Common myeloid progenitor, CD34-positive (primary cell): ENCODE results near the gene RAPGEF2.

Experiments used
- CTCF ChIA-PET: fragments of 350-600 bp; sonication (Branson Sonifier 250); formaldehyde crosslinking; loops from one replicate; lab custom pipeline; 2021; ENCODE audit warnings: antibody characterized with exemption; lab: Charles Lee
- POLR2A ChIA-PET: fragments of 350-600 bp; sonication (Branson Sonifier 250); formaldehyde crosslinking; loops from one replicate; lab custom pipeline; 2021; ENCODE audit warnings: antibody characterized with exemption; lab: Charles Lee
- DNase-seq, 3 donors: peaks; one replicate each; pipeline versions ENCODE4 v3.0.0 to v3.0.0-alpha.2; 2013
- H3K27ac ChIP-seq, 2 experiments: 1 replicate in 1 of 2; 2 replicates in 1 of 2; pipeline ENCODE4 v1.7.0; 2013; ENCODE audit warnings: inconsistent platforms in 2 of 2, low read length in 2 of 2, mild to moderate bottlenecking in 2 of 2, low read depth in 1 of 2, moderate library complexity in 1 of 2; ENCODE audit not compliant: severe bottlenecking in 2 of 2, insufficient read depth in 1 of 2, poor library complexity in 1 of 2
- H3K27me3 ChIP-seq, 5 experiments: replicated peaks in 2 of 5; 1 replicate in 3 of 5; 2 replicates in 2 of 5; pipeline versions ENCODE4 v1.6.1 to v1.7.0; 2013; ENCODE audit warnings: low read length in 4 of 5, mild to moderate bottlenecking in 2 of 5, moderate library complexity in 2 of 5, inconsistent platforms in 1 of 5; ENCODE audit not compliant: insufficient read depth in 5 of 5, control insufficient read depth in 4 of 5
- H3K36me3 ChIP-seq, 4 experiments: 1 replicate in 2 of 4; 2 replicates in 2 of 4; pipeline versions ENCODE4 v1.6.1 to v1.7.0; 2013; ENCODE audit warnings: low read length in 3 of 4, control low read depth in 1 of 4, mild to moderate bottlenecking in 1 of 4; ENCODE audit not compliant: control insufficient read depth in 4 of 4, insufficient read depth in 4 of 4
- H3K4me1 ChIP-seq, 4 experiments: 1 replicate in 3 of 4; 2 replicates in 1 of 4; pipeline versions ENCODE4 v1.6.1 to v1.7.1; 2013; ENCODE audit warnings: low read length in 3 of 4, mild to moderate bottlenecking in 3 of 4, control low read depth in 1 of 4, inconsistent platforms in 1 of 4, moderate library complexity in 1 of 4; ENCODE audit not compliant: control insufficient read depth in 4 of 4, insufficient read depth in 4 of 4; ENCODE audit errors: control extremely low read depth in 1 of 4
- H3K4me3 ChIP-seq, 7 experiments: 1 replicate in 4 of 7; 2 replicates in 3 of 7; pipeline versions ENCODE4 v1.5.1 to v1.7.0; 2013; ENCODE audit warnings: mild to moderate bottlenecking in 7 of 7, low read length in 6 of 7, moderate library complexity in 6 of 7, inconsistent platforms in 2 of 7, low read depth in 2 of 7, control low read depth in 1 of 7; ENCODE audit not compliant: insufficient read depth in 4 of 7, control insufficient read depth in 1 of 7; ENCODE audit errors: extremely low read depth in 1 of 7
- H3K9me3 ChIP-seq, 5 experiments: 1 replicate in 4 of 5; 2 replicates in 1 of 5; pipeline versions ENCODE4 v1.6.1 to v1.7.1; 2013; ENCODE audit warnings: low read length in 4 of 5, mild to moderate bottlenecking in 2 of 5, inconsistent platforms in 1 of 5, low read depth in 1 of 5, moderate library complexity in 1 of 5; ENCODE audit not compliant: control insufficient read depth in 4 of 5, insufficient read depth in 2 of 5; ENCODE audit errors: control extremely low read depth in 1 of 5
- WGBS: methylation state at CpG from one replicate; pipeline ENCODE4 v1.1.5; 2013; ENCODE audit not compliant: insufficient coverage; 5-methylcytosine and 5-hydroxymethylcytosine counted together

Gene RAPGEF2

GRCh38 chr4:159197885-159198269 lies 95.0 kb downstream of the RAPGEF2 start:
- H3K27ac ChIP-seq, result peak overlapping the region in 1 of 2 experiments; percentile 36
- DNase-seq, result no peak
- ChIA-PET CTCF (interaction anchor here (1.0 to 3.6 kb wide), 2 partner anchors 13 to 341 kb away, joined by 3 to 14 read pairs; no protein-coding TSS in a partner anchor), POLR2A (no interaction called here)
- peak overlapping the region in 3 of 7 experiments; percentile 39 to 45 (median 43) for H3K4me3 ChIP-seq
- no peaks in the 10 kb centered on the region for H3K27me3 ChIP-seq
- H3K36me3 ChIP-seq, result peaks cover 0 to 10% (median 2%) of the 10 kb centered on the region in 4 experiments
- WGBS, result 68% methylated on average over 6 of the region's 6 CpGs
- H3K4me1 ChIP-seq, result peaks cover 6 to 64% (median 23%) of the 10 kb centered on the region in 4 experiments
- H3K9me3 ChIP-seq, result no peaks in the 10 kb centered on the region

DNA sequence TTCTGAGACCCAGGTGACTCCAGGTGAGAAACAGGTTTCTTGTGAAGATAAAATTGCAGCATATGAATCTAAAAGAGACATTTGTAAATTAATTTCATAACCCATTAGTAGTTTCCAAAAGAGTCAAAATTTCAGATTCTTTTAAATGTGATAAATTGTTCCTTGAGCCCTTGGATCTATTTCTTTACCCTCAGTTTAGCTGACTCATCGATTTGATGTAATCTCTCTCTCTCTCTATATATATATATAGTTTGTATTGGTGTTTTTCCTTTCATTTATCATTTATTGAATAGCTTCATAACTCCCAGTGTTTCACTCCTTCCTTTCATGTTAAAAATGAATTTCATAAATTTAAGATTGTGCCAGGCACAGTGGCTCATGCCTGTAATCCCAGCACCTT lies 96.9 kb downstream of the RAPGEF2 start:
- DNase-seq, result no peak

GRCh38 chr4:159201168-159201567 lies 98.3 kb downstream of the RAPGEF2 start:
- no peak for DNase-seq
- ChIA-PET CTCF (interaction anchor here (0.8 to 5.4 kb wide), 15 partner anchors 10 to 534 kb away, joined by 3 to 71 read pairs (median 5); no protein-coding TSS in a partner anchor), POLR2A (no interaction called here)
- Histone ChIP-seq H3K27ac (peak overlapping the region in 1 of 2 experiments; percentile 10), H3K27me3 (no peaks in the 10 kb centered on the region), H3K4me1 (peaks cover 3 to 68% (median 29%) of the 10 kb centered on the region in 4 experiments), H3K4me3 (no peak overlapping the region), H3K36me3 (peaks cover 0 to 2% (median 0%) of the 10 kb centered on the region in 4 experiments), H3K9me3 (no peaks in the 10 kb centered on the region)
- WGBS, result 92% methylated on average over 4 of the region's 6 CpGs

More for the DNA sequence above, 96.9 kb downstream of the RAPGEF2 start:
- H3K4me3 ChIP-seq, result peak overlapping the region in 2 of 7 experiments; percentile 5 to 13
- CTCF ChIA-PET, result interaction anchor here (0.8 to 5.4 kb wide), 9 partner anchors 8 to 489 kb away, joined by 3 to 71 read pairs (median 3); no protein-coding TSS in a partner anchor
- POLR2A ChIA-PET, result no interaction called here
- H3K9me3 ChIP-seq, result no peaks in the 10 kb centered on the region
- H3K36me3 ChIP-seq, result peaks cover 0 to 2% (median under 1%) of the 10 kb centered on the region in 4 experiments
- WGBS, result no CpG with 5 or more reads among the region's 1 CpG
- peaks cover 0 to 63% (median 27%) of the 10 kb centered on the region in 4 experiments for H3K4me1 ChIP-seq
- H3K27ac ChIP-seq, result no peak overlapping the region
- no peaks in the 10 kb centered on the region for H3K27me3 ChIP-seq

DNA sequence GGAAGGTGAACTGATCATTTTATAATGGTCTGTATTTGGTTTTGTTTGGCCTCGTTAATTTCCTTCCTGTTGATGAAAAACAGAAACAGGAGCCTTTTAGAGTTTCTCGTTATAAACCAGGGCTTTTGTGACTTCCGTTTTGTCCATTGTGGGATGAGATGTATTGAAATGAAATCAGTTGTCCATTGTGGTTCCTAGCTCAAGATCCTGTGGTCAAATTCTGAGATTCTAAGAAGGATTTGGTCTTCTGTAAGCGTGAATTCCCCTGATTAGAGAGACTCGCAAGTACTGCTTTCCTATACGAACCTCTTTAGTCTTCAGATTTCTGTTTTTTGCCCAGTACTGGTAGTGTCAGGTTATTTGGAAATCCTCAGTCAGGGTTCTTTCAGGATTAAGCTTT lies 101.7 kb downstream of the RAPGEF2 start:
- Histone ChIP-seq H3K27ac (no peak overlapping the region), H3K9me3 (no peaks in the 10 kb centered on the region), H3K4me1 (peaks cover 16 to 65% (median 32%) of the 10 kb centered on the region in 4 experiments), H3K27me3 (no peaks in the 10 kb centered on the region), H3K36me3 (peaks cover 0 to 4% (median 1%) of the 10 kb centered on the region in 4 experiments), H3K4me3 (peak overlapping the region in 1 of 7 experiments; percentile 12)
- no peak for DNase-seq
- CTCF ChIA-PET, result interaction anchor here (0.8 to 5.4 kb wide), 6 partner anchors 10 to 480 kb away, joined by 3 to 71 read pairs (median 14); no protein-coding TSS in a partner anchor
- POLR2A ChIA-PET, result no interaction called here
- WGBS, result 61% methylated on average over 6 of the region's 6 CpGs

GRCh38 chr4:159205466-159205865 lies 102.6 kb downstream of the RAPGEF2 start:
- H3K36me3 ChIP-seq, result peaks cover 0 to 4% (median 2%) of the 10 kb centered on the region in 4 experiments
- H3K4me1 ChIP-seq, result peaks cover 15 to 59% (median 29%) of the 10 kb centered on the region in 4 experiments
- WGBS, result 64% methylated on average over 3 of the region's 3 CpGs
- H3K27ac ChIP-seq, result no peak overlapping the region
- no peaks in the 10 kb centered on the region for H3K27me3 ChIP-seq
- H3K4me3 ChIP-seq, result no peak overlapping the region
- CTCF ChIA-PET, result interaction anchor here (2.0 kb wide), 1 partner anchor 348 kb away, joined by 8 read pairs; no protein-coding TSS in a partner anchor
- POLR2A ChIA-PET, result no interaction called here
- no peaks in the 10 kb centered on the region for H3K9me3 ChIP-seq
- DNase-seq, result peak in 2 of 3 donors; percentile 61 to 68

- no peaks in the 10 kb centered on the region for H3K9me3 ChIP-seq
- WGBS, result 0% methylated on average over 2 of the region's 4 CpGs
- peaks cover 0 to 11% (median 8%) of the 10 kb centered on the region in 4 experiments for H3K36me3 ChIP-seq
- no peaks in the 10 kb centered on the region for H3K27me3 ChIP-seq
- peak overlapping the region in 1 of 2 experiments; percentile 27 for H3K27ac ChIP-seq
- H3K4me1 ChIP-seq, result peaks cover 15 to 59% (median 29%) of the 10 kb centered on the region in 4 experiments
- peak; percentile 67 to 95 (median 93) for DNase-seq
- POLR2A ChIA-PET, result no interaction called here
- peak overlapping the region in 5 of 7 experiments; percentile 24 to 69 (median 30) for H3K4me3 ChIP-seq
- CTCF ChIA-PET, result interaction anchor here (1.0 to 2.3 kb wide), 4 partner anchors 29 to 355 kb away, joined by 3 to 11 read pairs (median 6); no protein-coding TSS in a partner anchor
Observed at GRCh38 chr4:159206427-159206871, 103.6 kb downstream of the RAPGEF2 start.

DNA sequence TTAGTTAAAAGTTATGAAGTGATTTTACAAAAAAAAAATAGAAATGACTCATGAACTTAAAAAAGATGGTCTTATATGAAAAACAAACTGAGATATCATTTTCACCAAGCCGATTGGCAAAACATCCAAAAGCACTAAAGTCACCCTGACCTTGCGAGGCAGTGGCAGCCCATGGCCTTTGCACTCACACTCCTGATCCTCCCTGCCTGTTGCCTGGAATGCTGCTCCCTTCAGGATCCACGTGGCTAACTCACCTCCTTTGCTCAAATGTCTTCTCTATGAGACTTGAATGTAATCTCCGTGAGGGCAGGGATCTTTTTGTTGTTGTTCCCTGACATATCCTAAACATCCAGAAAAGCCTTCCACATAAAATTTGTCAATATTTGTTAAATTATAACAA lies 106.4 kb downstream of the RAPGEF2 start:
- H3K27me3 ChIP-seq, result no peaks in the 10 kb centered on the region
- no peak for DNase-seq
- CTCF ChIA-PET, result interaction anchor here (0.8 to 1.1 kb wide), 2 partner anchors 10 to 17 kb away, joined by 3 to 4 read pairs; no protein-coding TSS in a partner anchor
- H3K27ac ChIP-seq, result no peak overlapping the region
- H3K36me3 ChIP-seq, result peaks cover 3 to 16% (median 10%) of the 10 kb centered on the region in 4 experiments
- no peak overlapping the region for H3K4me3 ChIP-seq
- POLR2A ChIA-PET, result no interaction called here
- H3K4me1 ChIP-seq, result peaks cover 12 to 42% (median 23%) of the 10 kb centered on the region in 4 experiments
- no peaks in the 10 kb centered on the region for H3K9me3 ChIP-seq
- WGBS, result 90% methylated on average over 2 of the region's 4 CpGs
